Activated effector memory CD4-positive, alpha-beta T cell treated with Interleukin-2 at 50 U/mL for 16 hours (primary cell): Measurements from ENCODE around the gene CDKAL1.

Experiments
- DNase-seq: peaks from one replicate; pipeline ENCODE4 v3.0.0-alpha.2; 2020

Gene CDKAL1

DNA sequence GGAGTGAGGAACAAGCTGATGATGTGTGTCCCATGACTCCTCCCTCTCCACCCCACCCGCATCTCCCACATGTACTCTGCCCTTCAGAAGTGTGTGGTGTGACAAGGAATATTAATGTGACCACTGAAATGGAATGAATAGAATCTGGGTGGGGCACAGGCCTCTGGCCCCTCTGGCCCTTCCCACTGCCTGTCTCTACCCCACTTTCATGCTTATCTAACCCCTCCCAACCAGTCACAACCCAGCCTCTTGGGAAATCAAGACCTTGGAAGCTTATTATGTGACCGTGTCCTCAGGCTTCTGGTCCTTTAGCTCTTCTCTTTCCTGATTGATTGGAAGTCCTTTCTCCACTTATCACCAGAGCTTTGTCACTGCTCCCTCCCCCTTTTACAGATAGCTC is 747.1 kb downstream of the CDKAL1 start:
- DNase-seq: no peak
